Right lobe of liver (tissue), 6 donors: ENCODE results near the gene UVRAG. TPM values are rescaled to one million over a fixed set of nuclear protein-coding genes. Genes with fewer than 3 reads are reported as not detected.

Experiments
- ATAC-seq, 4 donors: fragments of 200-7000 bp; cut with Tn5 transposase; one replicate each; pipeline ENCODE4 v1.9.1; 2020; ENCODE audit warnings: mild to moderate bottlenecking in 4 of 4, moderate library complexity in 4 of 4
- DNase-seq, 3 donors: peaks; one replicate each; pipeline ENCODE4 v3.0.0-alpha.2; 2020
- H3K27ac ChIP-seq, 3 donors: fragments of 200-600 bp; one replicate each; pipeline ENCODE4 v1.8.0; 2022
- H3K27me3 ChIP-seq, 2 donors: fragments of 200-600 bp; one replicate each; pipeline ENCODE4 v1.8.0; 2022
- H3K36me3 ChIP-seq, 4 donors: fragments of 200-600 bp; sonication (generic) in 1 of 4; one replicate each; pipeline versions ENCODE4 v1.5.1 to v1.8.0; 2017 to 2022; ENCODE audit warnings: control low read depth in 1 of 4
- H3K4me1 ChIP-seq, 4 donors: fragments of 200-600 bp; sonication (generic) in 1 of 4; one replicate each; pipeline versions ENCODE4 v1.5.1 to v1.8.0; 2017 to 2022; ENCODE audit warnings: control low read depth in 1 of 4
- H3K4me3 ChIP-seq, 3 donors: fragments of 200-600 bp; one replicate each; pipeline ENCODE4 v1.8.0; 2022
- H3K9me3 ChIP-seq, 4 donors: fragments of 200-600 bp; sonication (generic) in 1 of 4; one replicate each; pipeline versions ENCODE4 v1.5.1 to v1.8.0; 2017 to 2022; ENCODE audit warnings: control low read depth in 1 of 4
- CTCF ChIP-seq, 4 donors: fragments of 200-600 bp in 3 of 4; fragments of 450-650 bp in 1 of 4; IDR thresholded peaks; one replicate each; pipeline versions ENCODE4 v1.5.1 to v1.8.0; 2016 to 2022; ENCODE audit warnings: antibody characterized with exemption in 4 of 4, mild to moderate bottlenecking in 2 of 4
- POLR2A ChIP-seq: fragments of 450-650 bp; IDR thresholded peaks from one replicate; pipeline ENCODE4 v1.6.1; 2017; ENCODE audit warnings: antibody characterized with exemption, mild to moderate bottlenecking
- WGBS: methylation state at CpG from one replicate; pipeline ENCODE4 v1.1.6; 2018; ENCODE audit warnings: low coverage, low lambda C conversion rate; ENCODE audit not compliant: insufficient coverage; ENCODE audit errors: missing lambda C conversion rate; 5-methylcytosine and 5-hydroxymethylcytosine counted together
- intact Hi-C, 2 donors: fragments of 100-400 bp; cut with DNase I; formaldehyde crosslinking; loops; one replicate each; pipeline versions ENCODE4 v1.11.2 to v1.14.1; 2022
- total RNA-seq, 6 experiments: library from RNA; depleted of rRNA in 2 of 6; stranded (reverse); fragments of >200 nt in 2 of 6; fragmentation: NEBNext Ultra II Directional in 3 of 6; extraction: Animal tissue kit (Norgen Biotek cat#: 25700) in 3 of 6; gene quantifications; one replicate each; pipeline versions ENCODE4 v1.1.0 to v1.2.4, GENCODE V29; 2016 to 2023
- donor health status: DM: no; HTN: yes; CAD: no.
- donor health status: DM: no; HTN: no; CAD: no.
- donor health status: DM: no; HTN: no; CAD: no.
- donor health status: DM: no; HTN: yes; CAD: no.
- donor health status: DM: no; HTN: yes; CAD: no.

Gene UVRAG
- total RNA-seq, 6 experiments from 2014 or later: 8.8 to 12.6 (median 10.3) TPM

DNA sequence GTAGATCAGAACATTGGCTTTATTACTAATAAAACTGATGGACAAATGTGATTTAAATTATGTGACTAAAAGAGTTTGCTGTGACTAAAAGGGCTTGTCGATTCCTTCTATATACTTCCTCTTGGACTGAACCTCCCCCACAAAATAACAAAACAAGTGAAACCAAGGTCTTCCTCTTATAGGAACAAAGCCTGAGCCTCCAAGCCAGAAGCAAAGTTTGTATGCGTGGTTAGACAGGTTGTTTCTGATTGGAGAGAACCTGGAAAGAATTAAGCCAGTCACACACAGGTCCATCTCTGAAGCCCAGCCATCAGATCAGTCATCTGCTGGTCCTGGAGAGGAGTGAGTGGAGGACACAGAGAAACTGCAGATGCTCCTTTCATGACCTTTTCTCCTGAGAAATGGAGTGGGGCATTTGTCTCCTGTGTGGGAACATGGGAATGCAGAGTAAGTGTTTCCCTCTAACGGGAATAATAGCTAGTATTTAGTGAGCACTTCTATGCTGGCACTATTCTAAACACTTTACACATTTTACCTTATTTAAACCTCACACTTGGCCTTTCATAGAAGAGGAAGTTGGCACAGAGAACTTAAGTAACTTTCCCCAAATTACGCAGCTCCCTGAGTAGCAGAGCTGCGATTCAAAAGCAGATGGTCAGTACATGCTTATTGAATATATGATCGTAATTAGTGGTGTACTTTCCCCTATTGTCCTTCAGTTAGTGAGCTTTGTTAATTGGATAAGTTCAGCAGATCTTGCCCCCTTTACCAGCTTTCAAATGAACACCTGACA is 77.1 kb downstream of the UVRAG start:
- WGBS: 68% methylated on average over 6 of the region's 6 CpGs
- H3K4me1 ChIP-seq: no peaks in the 10 kb centered on the region
- H3K9me3 ChIP-seq: no peaks in the 10 kb centered on the region
- H3K27me3 ChIP-seq: no peaks in the 10 kb centered on the region
- intact Hi-C loops: loop anchor here in 1 of 2 donors (10.0 kb wide), 1 partner anchor 263 kb away; no protein-coding TSS in a partner anchor
- peak in 3 of 4 donors; percentile 50 to 65 (median 54) for ATAC-seq
- H3K27ac ChIP-seq: peak overlapping the region in 1 of 3 donors; percentile 34
- TF ChIP-seq CTCF (IDR thresholded peaks at IDR 0.05) (no peak), POLR2A (no peak)
- peaks cover 0 to 4% (median 0%) of the 10 kb centered on the region in 4 donors for H3K36me3 ChIP-seq
- no peak for DNase-seq
- no peak overlapping the region for H3K4me3 ChIP-seq

DNA sequence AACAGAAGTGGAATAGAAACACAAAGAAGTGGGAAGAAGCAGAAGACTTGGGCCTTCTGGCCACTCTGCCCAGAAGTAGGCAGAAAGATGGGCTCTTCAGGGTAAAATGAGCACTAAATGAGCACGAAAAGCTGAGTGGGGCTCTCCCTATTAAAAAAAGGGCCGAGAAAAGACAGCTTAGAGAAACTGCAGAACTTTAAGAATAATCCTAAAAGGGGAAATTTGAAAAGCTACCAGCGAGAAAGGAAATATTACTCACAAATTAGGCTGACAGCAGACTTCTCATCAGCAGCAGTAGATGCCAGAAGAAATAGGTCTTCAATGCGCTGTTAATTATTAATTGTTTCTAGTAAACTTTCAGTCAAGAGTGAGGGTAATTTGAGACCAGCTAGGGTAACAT is 78.2 kb downstream of the UVRAG start:
- Histone ChIP-seq H3K27me3 (no peaks in the 10 kb centered on the region), H3K36me3 (peaks cover 0 to 4% (median 0%) of the 10 kb centered on the region in 4 donors), H3K4me1 (no peaks in the 10 kb centered on the region), H3K9me3 (no peaks in the 10 kb centered on the region), H3K4me3 (no peak overlapping the region), H3K27ac (no peak overlapping the region)
- intact Hi-C loops: loop anchor here in 1 of 2 donors (10.0 kb wide), 1 partner anchor 262 kb away; no protein-coding TSS in a partner anchor
- TF ChIP-seq POLR2A (no peak), CTCF (IDR thresholded peaks at IDR 0.05) (no peak)
- 63% methylated on average over 4 of the region's 4 CpGs for WGBS
- no peak for DNase-seq
- ATAC-seq: no peak

GRCh38 chr11:75894036-75894585 is 79.1 kb downstream of the UVRAG start:
- DNase-seq (no peak), ATAC-seq (no peak)
- H3K27ac ChIP-seq: no peak overlapping the region
- intact Hi-C loops: loop anchor here in 1 of 2 donors (10.0 kb wide), 1 partner anchor 261 kb away; no protein-coding TSS in a partner anchor
- H3K27me3 ChIP-seq: no peaks in the 10 kb centered on the region
- H3K9me3 ChIP-seq: no peaks in the 10 kb centered on the region
- no peak overlapping the region for H3K4me3 ChIP-seq
- WGBS: 50% methylated on average over 3 of the region's 3 CpGs
- TF ChIP-seq POLR2A: no peak
- H3K36me3 ChIP-seq: peaks cover 0 to 4% (median 0%) of the 10 kb centered on the region in 4 donors
- H3K4me1 ChIP-seq: no peaks in the 10 kb centered on the region

- Histone ChIP-seq H3K27ac (no peak overlapping the region), H3K27me3 (no peaks in the 10 kb centered on the region), H3K36me3 (peaks cover 0 to 4% (median 0%) of the 10 kb centered on the region in 4 donors), H3K4me3 (no peak overlapping the region), H3K9me3 (no peaks in the 10 kb centered on the region), H3K4me1 (no peaks in the 10 kb centered on the region)
- intact Hi-C loops: loop anchor here in 1 of 2 donors (10.0 kb wide), 1 partner anchor 258 kb away; no protein-coding TSS in a partner anchor
- DNase-seq (no peak), ATAC-seq (peak; percentile 62 to 77 (median 72))
- TF ChIP-seq CTCF (IDR thresholded peaks at IDR 0.05) (peak; percentile 69 to 77 (median 72)), POLR2A (no peak)
- WGBS: 29% methylated on average over 4 of the region's 4 CpGs
Measured at GRCh38 chr11:75896843-75897419, 81.9 kb downstream of the UVRAG start.
